HCT116 (cell line): ENCODE data around the gene NPDC1. TPM values are rescaled to one million over a fixed set of nuclear protein-coding genes. Genes with fewer than 3 reads are reported as not detected.

Experiments
- ATAC-seq: fragments of 200-7000 bp; cut with Tn5 transposase; 2 replicates; pipeline ENCODE4 v1.9.1; 2020; ENCODE audit warnings: mild to moderate bottlenecking, moderate library complexity
- BruUV-seq: library from RNA; stranded (reverse); fragments of 400-500 nt; replicated peaks from 2 replicates; lab custom pipeline; 2021; lab: Mats Ljungman, UMichigan
- CTCF ChIA-PET: fragments of 300-600 bp; sonication (Branson Sonifier 250); formaldehyde crosslinking; loops from one replicate; lab custom pipeline; 2021; ENCODE audit warnings: antibody characterized with exemption; lab: Charles Lee
- POLR2A ChIA-PET: fragments of 300-600, 350-600 bp; sonication (Branson Sonifier 250); formaldehyde crosslinking; loops from one replicate; lab custom pipeline; 2021; ENCODE audit warnings: antibody characterized with exemption; lab: Charles Lee
- RAD21 ChIA-PET, 2 experiments: fragments of 300-600 bp; sonication (Branson Sonifier 250); formaldehyde crosslinking; loops; one replicate each; lab custom pipeline; 2023; ENCODE audit warnings: low total read pairs in 2 of 2; ENCODE audit not compliant: uncharacterized antibody in 2 of 2, unreplicated experiment in 2 of 2, low non-redundant PET in 1 of 2; lab: Charles Lee
- DNase-seq: peaks from one replicate; pipeline ENCODE4 v3.0.0-alpha.2; 2010; ENCODE audit warnings: low read depth, low spot score
- H2AFZ ChIP-seq: fragments of 200-600 bp; shearing (Covaris generic), sonication (generic); 2 replicates; pipeline ENCODE4 v1.6.1; 2017; ENCODE audit warnings: low read depth, mixed run types, mixed read lengths, antibody characterized with exemption, low read length; ENCODE audit not compliant: poor library complexity, severe bottlenecking
- H3K27ac ChIP-seq: 2 replicates; pipeline ENCODE4 v1.5.1; 2012; ENCODE audit warnings: low read depth, low read length
- H3K27me3 ChIP-seq: fragments of 200-600 bp; sonication (generic); 2 replicates; pipeline ENCODE4 v1.6.1; 2016; ENCODE audit warnings: mixed run types, low read length, mixed read lengths; ENCODE audit not compliant: insufficient read depth
- H3K36me3 ChIP-seq, 2 experiments: fragments of 200-500 bp in 1 of 2; fragments of 200-600 bp in 1 of 2; sonication (Bioruptor generic) in 1 of 2; sonication (generic) in 1 of 2; 2 replicates each; pipeline versions ENCODE4 v1.5.1 to v1.6.1; 2014 to 2016; ENCODE audit warnings: low read length in 2 of 2, inconsistent platforms in 1 of 2, mixed read lengths in 1 of 2, mixed run types in 1 of 2; ENCODE audit not compliant: insufficient read depth in 2 of 2, control insufficient read depth in 1 of 2
- H3K4me1 ChIP-seq, 2 experiments: fragments of 200-600 bp in 1 of 2; sonication (generic) in 1 of 2; 2 replicates each; pipeline versions ENCODE4 v1.5.1 to v1.6.1; 2012 to 2017; ENCODE audit warnings: low read length in 2 of 2, inconsistent platforms in 1 of 2, mild to moderate bottlenecking in 1 of 2, mixed read lengths in 1 of 2, mixed run types in 1 of 2, moderate library complexity in 1 of 2; ENCODE audit not compliant: insufficient read depth in 2 of 2, control insufficient read depth in 1 of 2
- H3K4me2 ChIP-seq: fragments of 200-600 bp; sonication (generic); 2 replicates; pipeline ENCODE4 v1.6.1; 2017; ENCODE audit warnings: mixed run types, low read length, mixed read lengths
- H3K4me3 ChIP-seq, 2 experiments: fragments of 200-600 bp in 1 of 2; sonication (generic) in 1 of 2; replicated peaks in 1 of 2; 2 replicates each; pipeline ENCODE4 v1.5.1; 2011 to 2016; ENCODE audit warnings: low read length in 2 of 2, control low read depth in 1 of 2, low read depth in 1 of 2, mild to moderate bottlenecking in 1 of 2, mixed read lengths in 1 of 2, mixed run types in 1 of 2
- H3K79me2 ChIP-seq: fragments of 200-600 bp; sonication (generic); 2 replicates; pipeline ENCODE4 v1.6.1; 2017; ENCODE audit warnings: mild to moderate bottlenecking, mixed run types, low read length, moderate library complexity, mixed read lengths; ENCODE audit not compliant: insufficient read depth
- H3K9ac ChIP-seq: fragments of 200-600 bp; sonication (generic); 2 replicates; pipeline ENCODE4 v1.6.1; 2016; ENCODE audit warnings: low read length, mixed read lengths
- H3K9me2 ChIP-seq: fragments of 200-600 bp; sonication (generic), shearing (Covaris generic); 2 replicates; pipeline ENCODE4 v1.6.1; 2017; ENCODE audit warnings: mixed run types, mild to moderate bottlenecking, moderate library complexity; ENCODE audit not compliant: insufficient read depth
- H3K9me3 ChIP-seq, 2 experiments: fragments of 200-500 bp in 1 of 2; fragments of 200-600 bp in 1 of 2; sonication (Bioruptor generic) in 1 of 2; sonication (generic) in 1 of 2; 2 replicates each; pipeline ENCODE4 v1.6.1; 2014 to 2017; ENCODE audit warnings: low read length in 2 of 2, mixed read lengths in 2 of 2, inconsistent platforms in 1 of 2, low read depth in 1 of 2, mild to moderate bottlenecking in 1 of 2, mixed run types in 1 of 2, moderate library complexity in 1 of 2; ENCODE audit not compliant: control insufficient read depth in 1 of 2, insufficient read depth in 1 of 2
- H4K20me1 ChIP-seq: fragments of 200-600 bp; sonication (generic), shearing (Covaris generic); 2 replicates; pipeline ENCODE4 v1.6.1; 2017; ENCODE audit warnings: mixed run types, mild to moderate bottlenecking, moderate library complexity; ENCODE audit not compliant: insufficient read depth
- ATF3 ChIP-seq: IDR thresholded peaks from 2 replicates; pipeline ENCODE4 v1.6.1; 2012
- CBX3 ChIP-seq: IDR thresholded peaks from 2 replicates; pipeline ENCODE4 v1.6.1; 2012; ENCODE audit warnings: low read depth
- CEBPB ChIP-seq: IDR thresholded peaks from 2 replicates; pipeline ENCODE4 v1.6.1; 2012; ENCODE audit warnings: low read depth
- EGR1 ChIP-seq: IDR thresholded peaks from 2 replicates; pipeline ENCODE4 v1.6.1; 2012; ENCODE audit warnings: low read depth
- FOSL1 ChIP-seq: IDR thresholded peaks from 2 replicates; pipeline ENCODE4 v1.6.1; 2012; ENCODE audit warnings: low read depth
- MAX ChIP-seq: IDR thresholded peaks from 2 replicates; pipeline ENCODE4 v1.6.1; 2012
- POLR2A ChIP-seq: IDR thresholded peaks from 2 replicates; pipeline ENCODE4 v1.7.0; 2011; ENCODE audit warnings: borderline replicate concordance; ENCODE audit not compliant: insufficient read depth, insufficient read length; ENCODE audit errors: extremely low read depth
- POLR2AphosphoS5 ChIP-seq: IDR thresholded peaks from 2 replicates; pipeline ENCODE4 v1.6.1; 2011; ENCODE audit warnings: mild to moderate bottlenecking, low read depth, low read length, moderate library complexity
- REST ChIP-seq: IDR thresholded peaks from 2 replicates; pipeline ENCODE4 v1.6.1; 2012; ENCODE audit warnings: low read depth
- SP1 ChIP-seq: IDR thresholded peaks from 2 replicates; pipeline ENCODE4 v1.6.1; 2012; ENCODE audit warnings: low read depth
- TCF7L2 ChIP-seq: IDR thresholded peaks from 2 replicates; pipeline ENCODE4 v1.7.0; 2011; ENCODE audit warnings: borderline replicate concordance, inconsistent platforms; ENCODE audit not compliant: insufficient read depth, insufficient read length; ENCODE audit errors: extremely low read depth
- ZBTB33 ChIP-seq: IDR thresholded peaks from 2 replicates; pipeline ENCODE4 v1.6.1; 2011; ENCODE audit warnings: mild to moderate bottlenecking, low read length, moderate library complexity; ENCODE audit not compliant: insufficient replicate concordance; ENCODE audit errors: extremely low read depth
- ZNF274 ChIP-seq: fragments of 200-500 bp; sonication (Bioruptor generic); IDR thresholded peaks from 2 replicates; pipeline ENCODE4 v1.6.1; 2014; ENCODE audit warnings: mild to moderate bottlenecking, low read depth, low read length, inconsistent platforms
- intact Hi-C: fragments of 100-400 bp; cut with micrococcal nuclease; formaldehyde crosslinking; loops from 2 replicates; pipeline ENCODE4 v1.10.0; 2022
- total RNA-seq: library from RNA; stranded (reverse); gene quantifications from one replicate; pipeline ENCODE4 v1.2.1, GENCODE V29; 2021; ENCODE audit not compliant: unreplicated experiment

Gene NPDC1
- total RNA-seq, 1 experiment from 2014 or later, result 98.8 TPM

GRCh38 chr9:137042751-137043727 is 2.9 kb downstream of the NPDC1 start (continued):
- TF ChIP-seq ZBTB33 (no peak), POLR2AphosphoS5 (no peak), CBX3 (no peak)

GRCh38 chr9:137041124-137041523 is 4.9 kb downstream of the NPDC1 start:
- no TSS peak for BruUV-seq

More at GRCh38 chr9:137041124-137041523, 4.9 kb downstream of the NPDC1 start:
- no peaks in the 10 kb centered on the region for H3K9me2 ChIP-seq
- TF ChIP-seq TCF7L2 (no peak), FOSL1 (no peak), ZNF274 (no peak), SP1 (no peak), MAX (no peak), ATF3 (no peak), EGR1 (no peak), ZBTB33 (no peak), CBX3 (no peak), POLR2A (no peak), CEBPB (no peak), REST (no peak)
- DNase-seq (no peak), ATAC-seq (no peak)
- intact Hi-C loops, result no loop called here
- POLR2A ChIA-PET, result no interaction called here
- no peak overlapping the region for H3K4me3 ChIP-seq
- H3K9me3 ChIP-seq, result no peaks in the 10 kb centered on the region
- peaks cover 24% of the 10 kb centered on the region; the same call in 1 of the 2 replicates for H3K79me2 ChIP-seq
- H3K9ac ChIP-seq, result no peak overlapping the region
- CTCF ChIA-PET, result no interaction called here
- no peak overlapping the region for H3K4me2 ChIP-seq
- peaks cover 3 to 7% of the 10 kb centered on the region in 2 experiments; a peak in 2 of 4 replicates for H3K36me3 ChIP-seq
- no peak overlapping the region for H3K27ac ChIP-seq
- peaks cover 12 to 23% of the 10 kb centered on the region in 2 experiments for H3K4me1 ChIP-seq
- H4K20me1 ChIP-seq, result no peaks in the 10 kb centered on the region
- RAD21 ChIA-PET, result no interaction called here
- H2AFZ ChIP-seq, result no peak overlapping the region
- H3K27me3 ChIP-seq, result no peaks in the 10 kb centered on the region
